Osteocyte (in vitro differentiated cells): Measurements from ENCODE around the gene GET4. TPM values are rescaled to one million over a fixed set of nuclear protein-coding genes. Genes with fewer than 3 reads are reported as not detected.

Experiments used
- DNase-seq: peaks from one replicate; pipeline ENCODE4 v3.0.0; 2021; ENCODE audit warnings: mixed read lengths; ENCODE audit not compliant: unreplicated experiment; ENCODE audit errors: extremely low spot score
- H3K27ac Mint-ChIP-seq: one replicate; pipeline ENCODE4 v1.8.0; 2021; ENCODE audit warnings: mild to moderate bottlenecking, mixed read lengths; ENCODE audit not compliant: unreplicated experiment
- H3K27me3 Mint-ChIP-seq: one replicate; pipeline ENCODE4 v1.8.0; 2021; ENCODE audit warnings: mixed read lengths; ENCODE audit not compliant: unreplicated experiment
- H3K36me3 Mint-ChIP-seq: one replicate; pipeline ENCODE4 v1.8.0; 2021; ENCODE audit warnings: mixed read lengths; ENCODE audit not compliant: unreplicated experiment
- H3K4me1 Mint-ChIP-seq: one replicate; pipeline ENCODE4 v1.8.0; 2021; ENCODE audit warnings: mixed read lengths; ENCODE audit not compliant: unreplicated experiment
- H3K4me3 Mint-ChIP-seq: one replicate; pipeline ENCODE4 v1.8.0; 2021; ENCODE audit warnings: mild to moderate bottlenecking, moderate library complexity, mixed read lengths; ENCODE audit not compliant: unreplicated experiment
- H3K9me3 Mint-ChIP-seq: one replicate; pipeline ENCODE4 v1.8.0; 2021; ENCODE audit warnings: mixed read lengths; ENCODE audit not compliant: unreplicated experiment
- CTCF ChIP-seq: fragments of 200-600 bp; sonication (generic); IDR thresholded peaks from 2 replicates; pipeline ENCODE4 v1.5.0; 2021; ENCODE audit warnings: antibody characterized with exemption, mild to moderate bottlenecking, moderate library complexity
- total RNA-seq: library from RNA; stranded (reverse); gene quantifications from 2 replicates; pipeline ENCODE4 v1.2.1, GENCODE V29; 2021

The GET4 gene
- total RNA-seq, 1 donor from 2014 or later, result 33.7 TPM

GRCh38 chr7:890868-891267 is 14.5 kb downstream of the GET4 start:
- no peaks in the 10 kb centered on the region for H3K27me3 Mint-ChIP-seq
- no peak for DNase-seq
- no peaks in the 10 kb centered on the region for H3K9me3 Mint-ChIP-seq
- peaks cover 34% of the 10 kb centered on the region for H3K36me3 Mint-ChIP-seq
- no peak overlapping the region for H3K4me3 Mint-ChIP-seq
- no peak for TF ChIP-seq CTCF
- H3K27ac Mint-ChIP-seq, result no peak overlapping the region
- no peaks in the 10 kb centered on the region for H3K4me1 Mint-ChIP-seq

GRCh38 chr7:891291-891690 is 14.9 kb downstream of the GET4 start:
- no peak for DNase-seq
- TF ChIP-seq CTCF, result no peak
- Mint-ChIP-seq H3K9me3 (no peaks in the 10 kb centered on the region), H3K4me1 (no peaks in the 10 kb centered on the region), H3K4me3 (no peak overlapping the region), H3K27ac (no peak overlapping the region), H3K36me3 (peaks cover 38% of the 10 kb centered on the region), H3K27me3 (no peaks in the 10 kb centered on the region)

GRCh38 chr7:891805-892204 is 15.5 kb downstream of the GET4 start:
- Mint-ChIP-seq H3K27ac (no peak overlapping the region), H3K9me3 (no peaks in the 10 kb centered on the region), H3K27me3 (no peaks in the 10 kb centered on the region), H3K4me1 (no peaks in the 10 kb centered on the region), H3K36me3 (peaks cover 40% of the 10 kb centered on the region), H3K4me3 (no peak overlapping the region)
- DNase-seq, result no peak
- no peak for TF ChIP-seq CTCF

GRCh38 chr7:892648-893593 is 16.6 kb downstream of the GET4 start:
- H3K27ac Mint-ChIP-seq, result no peak overlapping the region
- DNase-seq, result no peak
- H3K27me3 Mint-ChIP-seq, result no peaks in the 10 kb centered on the region
- no peak for TF ChIP-seq CTCF
- H3K4me1 Mint-ChIP-seq, result no peaks in the 10 kb centered on the region
- no peak overlapping the region for H3K4me3 Mint-ChIP-seq
- H3K36me3 Mint-ChIP-seq, result peaks cover 41% of the 10 kb centered on the region
- H3K9me3 Mint-ChIP-seq, result no peaks in the 10 kb centered on the region

- H3K4me3 Mint-ChIP-seq, result no peak overlapping the region
- H3K9me3 Mint-ChIP-seq, result no peaks in the 10 kb centered on the region
- H3K4me1 Mint-ChIP-seq, result no peaks in the 10 kb centered on the region
- no peaks in the 10 kb centered on the region for H3K27me3 Mint-ChIP-seq
- DNase-seq, result no peak
- H3K27ac Mint-ChIP-seq, result no peak overlapping the region
- TF ChIP-seq CTCF, result no peak
- H3K36me3 Mint-ChIP-seq, result peaks cover 38% of the 10 kb centered on the region
Observed at GRCh38 chr7:893686-894085, 17.3 kb downstream of the GET4 start.
